Skin epidermis (tissue), 12 donors: ENCODE measurements around the gene LAIR1.
A peak's percentile ranks its signal among the peaks of the same experiment; 100 is the strongest.
"Not testable (repeated sequence)": the region's sequence is repeated elsewhere in the genome, so short reads cannot be mapped to it uniquely, and the experiment has no call there.

Experiments
- H3K27ac ChIP-seq, 21 experiments: fragments of 200-600 bp; sonication (generic) in 11 of 21; one replicate each; pipeline ENCODE4 v1.5.0; 2020; ENCODE audit warnings: mild to moderate bottlenecking in 3 of 21, inconsistent platforms in 2 of 21, moderate library complexity in 2 of 21
- H3K4me3 ChIP-seq, 7 experiments: fragments of 200-600 bp; sonication (generic) in 2 of 7; one replicate each; pipeline ENCODE4 v1.5.0; 2020; ENCODE audit warnings: inconsistent platforms in 2 of 7, mild to moderate bottlenecking in 2 of 7, moderate library complexity in 1 of 7

The LAIR1 gene

GRCh38 chr19:54379187-54379678 lies 14.5 kb upstream of the LAIR1 start:
- no peak overlapping the region for H3K4me3 ChIP-seq

GRCh38 chr19:54376610-54377285 lies 12.0 kb upstream of the LAIR1 start:
- Histone ChIP-seq H3K4me3 (no peak overlapping the region), H3K27ac (peak overlapping the region in 5 of 21 experiments; percentile 14 to 62 (median 44))

More at GRCh38 chr19:54379187-54379678, 14.5 kb upstream of the LAIR1 start:
- H3K27ac ChIP-seq: peak overlapping the region in 6 of 21 experiments; percentile 20 to 74 (median 64)

GRCh38 chr19:54375181-54375938 lies 10.6 kb upstream of the LAIR1 start:
- H3K27ac ChIP-seq: peak overlapping the region in 13 of 21 experiments; percentile 2 to 81 (median 53)
- peak overlapping the region in 3 of 7 experiments; percentile 7 to 16 (median 10) for H3K4me3 ChIP-seq

- H3K27ac ChIP-seq: peak overlapping the region in 6 of 21 experiments; percentile 31 to 77 (median 54)
These were observed 9.3 kb upstream of the LAIR1 start for GRCh38 chr19:54373781-54374631.

GRCh38 chr19:54371453-54371852 lies 6.7 kb upstream of the LAIR1 start:
- H3K4me3 ChIP-seq: not testable (repeated sequence)
- H3K27ac ChIP-seq: peak overlapping the region in 3 of 21 experiments; percentile 4 to 41 (median 7)

More at GRCh38 chr19:54373781-54374631, 9.3 kb upstream of the LAIR1 start:
- H3K4me3 ChIP-seq: peak overlapping the region in 1 of 7 experiments; percentile 10

GRCh38 chr19:54370434-54370796 lies 5.7 kb upstream of the LAIR1 start:
- H3K27ac ChIP-seq: peak overlapping the region in 1 of 21 experiments; percentile 51
- H3K4me3 ChIP-seq: not testable (repeated sequence)

GRCh38 chr19:54369688-54370433 lies 5.1 kb upstream of the LAIR1 start:
- Histone ChIP-seq H3K27ac (peak overlapping the region in 7 of 21 experiments; percentile 10 to 77 (median 30)), H3K4me3 (peak overlapping the region in 1 of 7 experiments; percentile 6)

GRCh38 chr19:54369082-54369687 lies 4.5 kb upstream of the LAIR1 start:
- H3K4me3 ChIP-seq: peak overlapping the region in 1 of 7 experiments; percentile 6
- H3K27ac ChIP-seq: peak overlapping the region in 7 of 21 experiments; percentile 10 to 77 (median 29)

- H3K27ac ChIP-seq: no peak overlapping the region
These were observed 2.1 kb upstream of the LAIR1 start for GRCh38 chr19:54366811-54367210.

GRCh38 chr19:54365798-54366197 lies 1.1 kb upstream of the LAIR1 start:
- H3K27ac ChIP-seq: peak overlapping the region in 4 of 21 experiments; percentile 79 to 93 (median 90)
- H3K4me3 ChIP-seq: not testable (repeated sequence)

More at GRCh38 chr19:54366811-54367210, 2.1 kb upstream of the LAIR1 start:
- H3K4me3 ChIP-seq: no peak overlapping the region

GRCh38 chr19:54361680-54362422 lies 2.9 kb downstream of the LAIR1 start:
- H3K4me3 ChIP-seq: peak overlapping the region in 3 of 7 experiments; percentile 0 to 11 (median 4)
- H3K27ac ChIP-seq: peak overlapping the region in 8 of 21 experiments; percentile 13 to 90 (median 56)

GRCh38 chr19:54359149-54359820 lies 5.4 kb downstream of the LAIR1 start:
- not testable (repeated sequence) for H3K4me3 ChIP-seq, H3K27ac ChIP-seq

GRCh38 chr19:54357381-54357780 lies 7.3 kb downstream of the LAIR1 start:
- no peak overlapping the region for H3K27ac ChIP-seq
- no peak overlapping the region for H3K4me3 ChIP-seq

GRCh38 chr19:54356444-54357056 lies 8.2 kb downstream of the LAIR1 start:
- Histone ChIP-seq H3K4me3 (no peak overlapping the region), H3K27ac (no peak overlapping the region)

- no peak overlapping the region for H3K4me3 ChIP-seq
- H3K27ac ChIP-seq: no peak overlapping the region
These were observed 9.1 kb downstream of the LAIR1 start for GRCh38 chr19:54355675-54356074.

GRCh38 chr19:54354761-54355160 lies 10.0 kb downstream of the LAIR1 start:
- Histone ChIP-seq H3K27ac (no peak overlapping the region), H3K4me3 (no peak overlapping the region)

- H3K4me3 ChIP-seq: no peak overlapping the region
- no peak overlapping the region for H3K27ac ChIP-seq
These were observed 12.2 kb downstream of the LAIR1 start for GRCh38 chr19:54352546-54352945.
